ENCODE data around the gene CCKAR.

DNA sequence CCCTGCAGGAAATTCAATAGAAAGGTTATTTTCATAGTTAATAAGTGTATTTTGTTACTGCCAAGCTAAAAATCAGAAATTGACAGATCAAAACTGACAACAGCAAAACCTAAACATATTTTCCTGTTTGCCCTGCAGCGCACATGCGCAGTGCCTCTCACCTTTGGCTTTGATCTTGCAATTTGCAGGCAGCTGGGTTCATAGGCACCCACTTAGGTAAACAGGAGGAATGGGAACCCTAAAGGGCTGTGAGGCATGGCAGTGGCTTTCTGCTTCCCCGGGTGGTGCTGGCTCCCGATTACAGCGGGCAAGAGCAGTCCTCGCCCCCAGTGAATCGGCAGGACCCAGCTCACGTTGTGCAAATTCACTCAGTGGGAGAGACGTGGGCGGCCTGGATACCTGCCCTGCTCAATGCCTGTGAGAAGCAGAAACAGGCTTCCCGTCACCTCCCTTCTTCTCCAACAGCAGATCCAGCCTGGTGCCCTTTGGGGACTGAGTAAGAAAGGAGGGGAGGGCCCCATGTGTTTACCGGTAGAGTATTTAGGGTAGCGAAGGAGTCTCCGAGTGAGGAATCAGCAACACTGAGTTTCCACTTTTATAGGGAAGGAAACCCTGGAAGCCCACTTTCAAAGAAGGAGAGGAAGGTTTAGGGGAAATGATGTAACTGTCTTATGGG, 25.7 kb downstream of the CCKAR start:
- no peak for TF ChIP-seq POLR2A (IDR thresholded peaks at IDR 0.05)
- no peak for TF ChIP-seq POLR2AphosphoS5 (IDR thresholded peaks at IDR 0.05)

All from breast epithelium (tissue), 3 donors.